NCI-H146 (cell line): Measurements from ENCODE around the gene PAK6.

ENCODE experiments used
- DNase-seq: peaks from one replicate; lab custom pipeline; 2025; lab: John Stamatoyannopoulos, UW

The PAK6 gene

GRCh38 chr15:40241269-40242212, 2.7 kb downstream of the PAK6 start:
- DNase-seq: no peak

- no peak for DNase-seq
Measured at GRCh38 chr15:40242213-40242599, 3.3 kb downstream of the PAK6 start.

GRCh38 chr15:40242601-40243000, 3.7 kb downstream of the PAK6 start:
- no peak for DNase-seq

- no peak for DNase-seq
Measured at GRCh38 chr15:40243126-40243810, 4.4 kb downstream of the PAK6 start.

GRCh38 chr15:40244961-40245523, 6.2 kb downstream of the PAK6 start:
- no peak for DNase-seq

GRCh38 chr15:40245666-40246450, 7.0 kb downstream of the PAK6 start:
- no peak for DNase-seq

GRCh38 chr15:40246496-40247280, 7.8 kb downstream of the PAK6 start:
- DNase-seq: no peak

- no peak for DNase-seq
Measured at GRCh38 chr15:40247406-40247971, 8.6 kb downstream of the PAK6 start.

GRCh38 chr15:40248006-40248783, 9.3 kb downstream of the PAK6 start:
- DNase-seq: no peak

- DNase-seq: no peak
Measured at GRCh38 chr15:40249477-40250303, 10.8 kb downstream of the PAK6 start.

GRCh38 chr15:40250304-40250656, 11.4 kb downstream of the PAK6 start:
- DNase-seq: no peak

GRCh38 chr15:40250771-40251483, 12.1 kb downstream of the PAK6 start:
- no peak for DNase-seq

- DNase-seq: no peak
Measured at GRCh38 chr15:40251486-40252140, 12.8 kb downstream of the PAK6 start.

- DNase-seq: no peak
Measured at GRCh38 chr15:40252141-40252437, 13.2 kb downstream of the PAK6 start.

- DNase-seq: peak; percentile 50
Measured at GRCh38 chr15:40252438-40253166, 13.7 kb downstream of the PAK6 start.

GRCh38 chr15:40253167-40253790, 14.4 kb downstream of the PAK6 start:
- no peak for DNase-seq

- no peak for DNase-seq
Measured at GRCh38 chr15:40254452-40254851, 15.6 kb downstream of the PAK6 start.
